GM21360 (cell line): ENCODE measurements around the gene RTN4.

Source experiments
- ATAC-seq: cut with Tn5 transposase; IDR thresholded peaks from one replicate; pipeline ENCODE4 v1.9.1; 2021; ENCODE audit warnings: mild to moderate bottlenecking, moderate library complexity; ENCODE audit not compliant: unreplicated experiment

Gene RTN4

DNA sequence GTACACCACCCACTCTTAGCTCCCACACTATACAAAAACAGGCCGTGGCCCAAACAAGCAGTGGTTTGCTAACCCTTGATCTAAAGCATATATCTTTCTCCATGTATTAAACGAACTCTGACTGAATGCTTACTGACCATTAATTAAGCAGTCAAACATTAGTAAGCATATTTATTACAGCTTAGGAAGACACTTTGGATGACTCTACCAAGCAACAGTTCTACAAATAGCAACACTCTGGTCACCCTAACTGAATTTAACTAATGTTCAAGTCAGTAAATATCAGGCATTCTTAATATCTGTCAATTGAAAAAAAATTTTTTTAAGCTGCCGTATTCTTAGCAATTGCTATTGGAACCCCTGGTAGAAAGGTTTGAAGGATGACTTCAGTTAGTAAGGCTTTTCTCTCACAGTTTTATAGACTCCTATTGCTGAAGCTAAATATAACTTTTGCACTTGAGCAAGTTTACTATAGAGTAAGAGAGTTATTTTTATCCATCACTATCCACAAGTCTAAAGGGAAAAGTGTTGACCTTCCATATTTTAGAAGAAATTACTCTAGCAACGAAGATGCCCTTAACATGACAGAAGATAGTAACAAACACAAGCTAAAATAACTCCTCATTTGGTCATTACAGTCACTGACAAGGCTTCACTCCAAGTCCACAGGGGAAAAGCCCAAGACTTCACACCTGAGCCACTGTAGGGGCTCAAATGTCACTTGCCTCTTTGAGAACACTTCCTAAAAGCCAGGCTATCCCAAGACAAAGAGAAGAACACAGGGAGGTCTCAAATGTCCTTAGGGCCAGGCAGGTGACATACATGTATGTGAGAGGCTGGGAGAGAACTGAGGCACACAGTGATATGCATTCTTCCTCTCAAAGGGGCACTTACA lies 74.4 kb downstream of the RTN4 start:
- no peak for ATAC-seq

DNA sequence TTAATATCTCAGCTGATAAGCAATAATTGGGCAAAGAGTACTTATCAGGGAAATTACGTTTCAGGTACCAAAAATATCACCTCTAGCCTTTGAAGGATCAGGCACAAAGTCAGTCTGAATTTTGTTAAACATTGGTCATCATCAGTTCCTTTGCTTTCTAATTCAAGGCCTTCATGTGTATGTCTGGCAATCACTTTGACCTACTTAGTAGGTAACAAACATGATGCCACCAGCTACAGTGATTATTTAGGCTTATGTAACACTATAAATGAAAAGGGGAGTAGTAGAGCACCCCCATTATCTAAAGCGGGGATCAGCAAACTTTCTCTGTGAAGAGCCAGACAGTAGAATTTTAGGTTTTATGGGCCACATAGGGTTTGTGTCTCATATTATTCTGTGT lies 75.1 kb downstream of the RTN4 start:
- no peak for ATAC-seq

DNA sequence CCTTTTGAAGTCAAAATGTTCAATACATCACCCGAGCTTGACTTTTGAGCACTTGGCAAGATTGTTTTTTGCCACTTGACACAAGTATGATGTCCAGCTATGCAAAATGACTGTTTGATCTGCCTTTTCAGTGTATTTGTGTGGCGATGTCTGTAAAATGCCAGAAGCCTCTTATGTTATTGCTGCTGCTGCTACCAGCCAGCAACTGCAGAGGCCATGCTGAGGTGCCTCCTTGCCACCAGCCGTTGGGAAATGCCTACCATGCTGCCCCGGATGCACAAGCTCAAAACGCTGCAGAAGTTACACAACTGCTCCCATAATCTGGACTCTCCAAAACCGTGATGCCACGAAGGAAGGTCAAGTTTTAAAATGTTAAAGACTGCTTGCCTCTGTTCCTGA lies 80.3 kb downstream of the RTN4 start:
- no peak for ATAC-seq

DNA sequence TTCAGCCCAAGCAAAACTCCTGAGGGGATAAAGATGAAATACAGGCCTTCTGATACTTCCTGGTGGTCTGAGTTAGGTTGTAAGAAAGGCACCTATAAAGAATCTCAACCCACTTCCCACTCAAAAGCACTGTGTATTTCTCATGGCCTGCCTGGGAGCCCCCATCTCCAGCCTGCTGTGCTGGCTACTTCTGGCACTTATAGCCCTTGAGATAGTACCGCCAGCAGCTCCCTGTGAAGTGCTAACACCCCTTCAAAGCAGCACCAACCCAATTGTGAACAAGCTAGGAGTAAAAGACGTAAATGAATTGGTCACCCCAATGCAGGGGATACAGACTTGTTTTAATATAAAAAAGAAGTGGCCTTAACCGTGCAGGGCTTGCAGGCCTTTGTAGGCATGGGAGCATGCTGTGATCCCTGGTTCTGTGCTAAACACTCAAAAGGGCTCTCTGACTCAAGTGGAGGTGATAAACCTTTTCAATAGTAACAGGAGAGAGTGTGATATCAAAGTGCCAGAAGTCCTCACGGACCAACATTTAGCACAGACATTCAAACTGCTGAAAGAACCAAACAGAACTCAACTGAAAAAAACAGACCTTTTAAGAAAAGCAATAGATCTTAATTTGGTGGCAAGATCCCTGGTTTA lies 80.8 kb downstream of the RTN4 start:
- no peak for ATAC-seq

DNA sequence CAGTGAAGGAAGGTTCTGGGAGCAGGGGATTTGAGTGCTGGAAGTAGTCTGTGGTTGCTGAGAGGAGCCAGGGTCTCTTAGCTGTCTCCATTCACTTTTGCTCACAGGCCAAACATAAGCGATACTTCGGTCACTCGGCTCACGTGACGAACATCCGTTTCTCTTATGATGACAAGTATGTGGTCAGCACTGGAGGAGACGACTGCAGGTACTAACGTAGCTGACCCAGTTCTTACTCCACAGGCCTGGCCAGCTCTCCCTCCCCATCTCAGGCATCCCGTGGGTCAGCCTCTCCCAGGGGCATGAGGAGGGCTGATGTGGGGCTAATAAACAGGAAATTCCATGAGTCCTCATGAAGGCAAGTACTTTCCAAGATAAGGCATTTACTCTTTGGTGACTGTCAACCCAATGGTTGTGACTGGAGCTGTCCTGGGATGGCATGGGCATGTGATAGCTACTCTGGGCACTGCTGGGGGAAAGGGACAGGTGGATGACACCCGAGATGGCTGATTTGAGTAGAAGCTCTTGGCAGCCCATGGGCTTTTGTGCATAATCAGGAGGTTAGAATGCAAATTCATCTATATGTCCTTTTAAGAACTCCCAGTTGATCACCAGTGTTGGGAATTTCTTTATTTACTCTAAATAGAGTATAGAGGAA lies 81.6 kb downstream of the RTN4 start:
- no peak for ATAC-seq

DNA sequence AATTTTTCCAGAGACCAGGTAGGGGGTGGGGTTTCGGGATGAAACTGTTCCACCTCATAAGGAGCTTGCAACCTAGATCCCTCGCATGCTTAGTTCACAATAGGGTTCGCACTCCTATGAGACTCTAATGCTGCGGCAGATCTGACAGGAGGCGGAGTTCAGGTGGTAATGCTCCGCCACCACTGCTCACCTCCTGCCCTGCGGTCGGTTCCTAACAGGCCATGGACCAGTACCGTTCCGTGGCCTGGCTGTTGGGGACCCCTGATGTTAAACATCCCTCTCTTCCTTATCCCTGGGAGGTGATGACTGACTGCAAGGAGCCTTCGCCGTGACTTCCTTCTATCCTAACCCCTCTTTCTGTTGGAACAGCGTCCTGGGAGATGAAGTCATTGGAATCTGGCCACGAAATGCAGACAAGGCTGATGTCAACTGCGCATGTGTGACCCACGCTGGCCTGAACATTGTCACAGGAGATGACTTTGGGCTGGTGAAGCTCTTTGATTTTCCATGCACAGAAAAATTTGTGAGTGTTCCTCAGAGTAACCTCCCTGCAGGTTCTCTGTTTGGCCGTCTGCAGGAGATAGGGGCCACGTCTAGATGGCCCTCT lies 82.4 kb downstream of the RTN4 start:
- no peak for ATAC-seq

DNA sequence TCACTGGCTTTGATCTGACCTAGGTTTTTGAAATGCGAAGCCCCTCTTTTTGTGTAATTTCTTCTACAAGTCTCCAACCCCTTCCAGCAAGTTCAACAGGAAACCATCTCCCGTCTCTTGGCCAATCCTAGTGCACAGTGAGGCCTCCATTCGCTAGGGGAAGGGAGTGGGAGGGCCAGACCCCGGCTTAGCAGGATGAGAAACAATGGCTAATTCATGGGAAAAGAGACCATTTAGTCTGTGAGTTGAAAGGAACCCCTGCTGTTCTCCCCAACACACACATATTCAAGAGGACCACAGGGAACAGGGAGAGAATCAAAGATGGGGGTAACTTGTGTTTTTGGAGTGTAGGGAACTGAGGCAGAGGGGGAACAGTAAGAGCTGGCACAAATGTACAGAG lies 83.0 kb downstream of the RTN4 start:
- no peak for ATAC-seq

DNA sequence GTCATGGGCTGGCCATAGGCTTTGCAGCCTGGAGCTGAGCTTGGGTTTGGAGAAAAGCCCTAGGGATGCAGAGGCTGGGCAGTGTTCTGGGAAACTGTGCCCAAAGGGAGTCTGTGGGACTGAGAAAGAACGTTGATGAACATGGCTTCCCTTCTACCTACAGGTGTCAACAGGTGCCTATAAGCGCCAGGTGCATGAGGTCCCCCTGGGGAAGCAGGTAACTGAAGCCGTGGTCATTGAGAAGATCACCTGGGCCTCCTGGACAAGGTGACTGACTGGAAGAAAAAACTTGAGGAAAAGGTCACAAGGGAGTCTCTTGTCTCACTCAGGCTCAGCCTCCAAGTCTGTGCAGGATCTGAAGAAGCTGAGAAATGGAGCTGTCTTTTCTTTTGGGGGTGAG lies 83.4 kb downstream of the RTN4 start:
- ATAC-seq = no peak

DNA sequence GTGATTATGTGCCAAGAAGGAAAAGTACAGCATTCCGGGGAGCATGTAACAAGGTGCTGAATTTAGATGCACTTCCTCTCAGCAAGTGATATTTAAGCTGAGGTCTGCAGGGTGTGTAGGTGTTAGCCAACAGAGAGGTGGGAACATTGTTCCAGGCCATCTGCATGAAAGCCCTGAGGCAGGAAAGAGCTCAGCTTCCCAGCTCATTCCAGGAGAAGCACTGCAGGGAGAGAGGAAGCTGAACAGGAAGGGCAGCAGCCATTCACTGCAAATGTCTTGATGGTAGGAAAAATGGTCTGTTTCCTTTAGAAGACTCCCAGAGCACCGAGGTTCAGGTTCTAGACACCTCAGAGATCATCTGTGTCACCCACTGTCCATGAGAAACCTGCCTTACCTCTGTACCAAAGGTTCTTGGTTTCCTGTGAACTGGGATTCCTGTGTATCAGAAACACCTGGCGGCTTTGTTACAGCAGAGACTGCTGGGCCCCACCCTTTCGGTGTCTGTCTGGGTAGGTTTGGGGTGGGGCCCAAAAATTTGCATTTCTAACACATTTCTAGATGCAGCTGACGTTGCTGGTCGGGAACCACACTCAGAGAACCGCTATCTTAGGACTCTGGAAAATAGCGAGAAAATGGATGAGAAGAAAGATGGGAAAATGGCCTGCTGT lies 84.0 kb downstream of the RTN4 start:
- no peak for ATAC-seq

DNA sequence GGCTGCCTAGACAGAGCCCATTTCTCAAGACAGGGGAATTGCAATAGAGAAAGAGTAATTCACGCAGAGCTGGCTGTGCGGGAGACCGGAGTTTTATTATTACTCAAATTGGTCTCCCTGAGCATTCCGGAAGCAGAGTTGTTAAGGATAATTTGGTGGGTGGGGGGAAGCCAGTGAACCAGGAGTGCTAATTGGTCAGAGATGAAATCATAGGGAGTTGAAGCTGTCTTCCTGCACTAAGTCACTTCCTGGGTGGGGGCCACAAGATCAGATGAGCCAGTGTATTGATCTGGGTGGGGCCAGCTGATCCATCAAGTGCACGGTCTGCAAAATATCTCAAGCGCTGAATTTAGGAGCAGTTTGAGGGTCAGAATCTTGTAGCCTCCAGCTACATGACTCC lies 84.8 kb downstream of the RTN4 start:
- ATAC-seq = no peak

DNA sequence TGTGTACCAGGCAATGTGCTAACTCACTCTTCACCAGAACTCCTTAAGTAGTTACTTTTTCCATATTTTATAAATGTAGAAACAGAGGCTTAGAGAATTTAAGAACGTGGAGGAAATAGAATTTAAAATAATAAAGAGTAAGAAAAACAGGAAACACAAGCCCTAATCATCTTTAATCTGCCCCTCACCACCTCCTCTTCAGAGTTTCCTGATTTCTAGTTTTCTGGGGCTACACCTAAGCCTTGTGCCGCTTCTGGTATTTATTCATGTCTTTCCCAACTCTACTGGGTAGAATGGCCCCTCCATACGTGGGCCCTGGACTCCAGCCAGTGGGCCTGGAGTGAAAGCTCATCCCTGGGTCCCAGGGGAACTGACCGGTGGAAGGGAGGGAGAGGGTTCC lies 85.4 kb downstream of the RTN4 start:
- ATAC-seq = no peak

DNA sequence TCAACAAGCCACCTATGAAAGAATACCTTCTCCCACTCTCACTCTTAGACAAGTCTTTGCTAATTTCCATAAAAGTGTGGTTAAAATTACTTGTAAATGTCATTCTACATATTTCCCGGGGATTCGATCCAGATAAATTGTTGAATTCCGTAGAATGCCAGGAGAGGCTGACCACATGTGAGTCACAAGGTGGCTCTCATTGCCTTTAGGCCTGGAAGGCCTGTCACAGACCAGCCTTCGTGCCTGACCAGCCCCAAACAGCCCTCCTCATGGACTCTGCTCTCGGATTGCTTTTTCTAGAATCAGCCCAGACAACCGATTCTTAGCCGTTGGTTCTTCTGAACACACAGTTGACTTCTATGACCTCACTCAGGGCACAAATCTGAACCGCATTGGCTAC lies 86.0 kb downstream of the RTN4 start:
- no peak for ATAC-seq

DNA sequence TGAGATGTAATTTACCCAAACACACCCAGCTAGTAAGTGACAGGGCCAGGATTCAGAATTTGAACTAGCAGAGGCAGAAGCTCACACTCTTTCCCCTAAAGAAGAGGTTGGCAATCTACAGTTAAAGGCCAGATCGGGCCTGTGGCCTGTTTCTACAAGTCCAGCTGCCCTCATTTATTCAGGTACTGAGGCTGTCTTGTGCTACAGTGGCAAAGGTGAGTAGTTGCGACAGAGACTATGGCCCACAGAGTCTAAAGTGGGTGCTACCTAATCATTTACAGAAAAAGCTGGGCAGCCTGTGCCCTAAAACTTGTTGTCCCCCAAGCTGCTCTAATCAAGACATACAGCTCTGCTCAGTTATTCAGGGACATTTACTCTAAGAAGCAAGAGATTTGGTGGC lies 86.8 kb downstream of the RTN4 start:
- ATAC-seq = no peak

DNA sequence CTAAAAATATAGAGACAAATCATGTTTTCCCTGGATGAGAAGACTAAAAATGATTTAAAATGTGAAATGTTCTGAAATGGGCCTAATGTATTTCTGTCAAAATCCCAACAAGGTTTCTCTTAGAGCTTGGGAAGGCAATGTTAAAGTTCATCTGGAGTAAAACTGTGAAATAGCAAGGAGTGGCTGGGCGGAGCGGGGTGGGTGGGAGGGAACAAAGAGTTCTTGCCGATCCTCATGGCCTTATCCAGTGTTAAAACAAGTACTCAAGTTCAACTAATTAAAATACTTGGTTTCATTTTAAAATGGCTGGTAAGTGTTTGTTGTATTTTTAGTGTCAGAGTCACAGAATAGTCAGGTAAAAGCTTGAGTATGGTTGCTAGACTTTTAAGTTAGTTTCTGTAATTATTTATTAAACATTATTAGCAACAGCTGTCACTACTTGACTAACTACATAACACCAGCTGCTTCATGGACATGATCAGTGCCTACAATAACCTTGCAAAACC lies 87.3 kb downstream of the RTN4 start:
- no peak for ATAC-seq

DNA sequence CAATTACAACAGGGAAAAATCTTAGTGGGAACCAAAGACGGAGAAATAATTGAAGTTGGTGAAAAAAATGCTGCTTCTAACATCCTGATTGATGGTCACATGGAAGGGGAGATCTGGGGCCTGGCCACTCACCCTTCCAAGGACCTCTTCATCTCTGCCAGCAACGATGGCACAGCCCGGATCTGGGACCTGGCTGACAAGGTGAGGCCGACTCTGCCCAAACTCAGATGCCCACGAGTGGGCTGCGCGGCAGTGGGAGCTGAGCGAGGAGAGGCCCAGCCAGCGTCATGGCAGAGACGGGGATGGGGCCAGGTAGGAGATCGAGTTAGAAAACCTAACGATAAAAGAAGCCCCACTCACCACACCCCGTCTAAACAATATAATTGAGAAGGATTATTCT lies 87.7 kb downstream of the RTN4 start:
- ATAC-seq = no peak

DNA sequence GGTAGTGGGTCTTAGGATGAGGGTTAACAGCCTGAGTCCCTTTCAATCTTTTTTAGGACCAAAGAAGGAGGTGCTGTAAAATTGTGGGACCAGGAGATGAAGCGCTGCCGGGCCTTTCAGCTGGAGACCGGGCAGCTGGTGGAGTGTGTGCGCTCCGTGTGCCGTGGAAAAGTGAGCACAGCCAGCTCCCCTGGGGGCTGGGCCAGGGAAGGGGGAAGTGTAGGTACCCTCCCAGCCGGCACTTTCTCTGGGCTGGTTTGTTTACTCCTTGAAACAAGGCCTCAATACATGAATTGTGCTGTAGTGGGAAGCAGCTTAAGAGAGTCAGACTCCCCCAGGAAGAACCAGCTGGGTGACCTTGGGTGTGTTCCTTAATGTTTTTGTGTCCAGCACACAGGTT lies 90.1 kb downstream of the RTN4 start:
- ATAC-seq = no peak

DNA sequence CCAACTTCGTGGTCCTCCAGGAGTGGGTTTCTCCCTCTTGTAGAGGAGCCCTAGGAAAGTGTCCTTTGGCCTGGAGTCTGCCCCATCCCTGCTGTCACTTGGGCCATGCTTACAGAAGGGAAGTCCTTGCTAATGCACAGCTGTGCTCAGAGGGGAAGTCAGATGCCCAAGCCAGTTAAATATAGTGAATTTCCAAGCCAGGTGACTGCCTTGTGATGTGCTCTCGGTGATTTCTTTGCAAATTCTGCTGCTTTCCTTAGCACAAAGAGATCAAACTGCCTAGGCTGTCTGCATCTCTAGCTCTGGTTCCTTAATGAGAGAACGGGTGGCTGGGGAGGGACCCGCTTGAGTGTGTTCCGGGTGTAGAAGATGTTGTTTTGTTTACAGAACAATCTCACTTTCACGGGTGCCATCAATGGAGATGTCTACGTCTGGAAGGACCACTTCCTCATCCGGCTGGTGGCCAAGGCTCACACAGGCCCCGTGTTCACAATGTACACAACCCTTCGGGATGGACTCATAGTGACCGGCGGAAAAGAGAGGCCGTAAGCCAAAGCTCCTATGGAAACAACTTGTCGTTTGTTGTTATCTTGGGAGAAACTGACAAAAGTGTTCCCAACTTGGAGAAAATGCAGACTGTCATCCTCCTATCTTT lies 91.4 kb downstream of the RTN4 start:
- no peak for ATAC-seq

DNA sequence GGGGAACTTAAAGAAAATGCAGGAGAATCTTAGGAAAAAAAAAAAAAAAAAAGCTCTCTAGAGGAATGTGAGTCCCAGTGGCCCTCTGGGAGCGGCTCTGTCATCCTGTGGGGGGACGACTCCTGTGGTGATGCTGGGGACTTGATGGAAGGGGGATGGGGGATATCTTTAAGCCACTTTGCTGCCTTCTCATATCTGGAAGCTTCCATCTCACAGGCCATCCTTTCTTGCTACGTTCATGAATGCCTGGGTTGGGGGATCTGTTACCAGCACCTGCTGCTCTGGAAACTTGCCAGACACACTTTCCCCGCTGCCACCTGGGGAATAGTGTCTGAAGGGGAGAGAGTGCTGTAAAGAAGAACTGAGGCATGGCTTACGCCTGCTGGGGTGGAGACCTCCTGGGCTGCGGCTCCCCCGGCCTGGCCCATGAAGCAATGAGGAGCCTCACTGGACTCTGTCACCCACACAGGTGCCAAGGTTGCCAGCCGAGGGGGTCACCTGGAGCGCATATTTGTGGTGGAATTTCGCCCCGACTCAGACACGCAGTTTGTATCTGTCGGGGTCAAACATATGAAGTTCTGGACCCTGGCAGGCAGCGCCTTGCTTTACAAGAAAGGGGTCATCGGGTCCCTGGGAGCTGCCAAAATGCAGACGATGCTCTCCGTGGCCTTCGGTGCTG lies 92.8 kb downstream of the RTN4 start:
- no peak for ATAC-seq

DNA sequence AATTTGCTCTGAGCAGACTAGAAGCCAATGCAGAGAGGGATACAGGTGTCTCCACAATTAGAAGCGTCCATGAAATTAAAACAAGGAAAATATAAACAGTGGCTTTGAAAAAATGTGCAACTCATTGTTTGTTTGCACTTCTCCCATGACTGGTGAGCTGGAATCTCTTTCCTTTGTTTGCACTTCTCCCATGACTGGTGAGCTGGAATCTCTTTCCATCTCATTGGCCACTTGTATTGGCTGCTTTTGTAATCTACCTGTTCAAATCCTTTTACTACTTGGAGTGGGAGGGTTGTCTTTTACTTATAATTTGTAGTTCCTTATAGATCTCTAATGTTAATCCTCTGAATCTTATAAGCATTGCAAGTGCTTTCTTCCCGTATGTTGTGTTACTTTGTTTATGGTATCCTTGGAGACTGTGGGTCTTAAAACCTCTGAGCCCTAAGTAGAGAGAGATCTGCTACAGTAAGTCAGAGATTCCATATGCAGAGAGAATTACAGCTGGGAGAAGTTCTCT lies 94.1 kb downstream of the RTN4 start:
- ATAC-seq = no peak
